GM19438 (cell line): ENCODE data around the gene MROH9.

Source experiments
- ATAC-seq: cut with Tn5 transposase; IDR thresholded peaks from one replicate; pipeline ENCODE4 v1.9.1; 2021; ENCODE audit warnings: low read depth; ENCODE audit not compliant: unreplicated experiment

The MROH9 gene

DNA sequence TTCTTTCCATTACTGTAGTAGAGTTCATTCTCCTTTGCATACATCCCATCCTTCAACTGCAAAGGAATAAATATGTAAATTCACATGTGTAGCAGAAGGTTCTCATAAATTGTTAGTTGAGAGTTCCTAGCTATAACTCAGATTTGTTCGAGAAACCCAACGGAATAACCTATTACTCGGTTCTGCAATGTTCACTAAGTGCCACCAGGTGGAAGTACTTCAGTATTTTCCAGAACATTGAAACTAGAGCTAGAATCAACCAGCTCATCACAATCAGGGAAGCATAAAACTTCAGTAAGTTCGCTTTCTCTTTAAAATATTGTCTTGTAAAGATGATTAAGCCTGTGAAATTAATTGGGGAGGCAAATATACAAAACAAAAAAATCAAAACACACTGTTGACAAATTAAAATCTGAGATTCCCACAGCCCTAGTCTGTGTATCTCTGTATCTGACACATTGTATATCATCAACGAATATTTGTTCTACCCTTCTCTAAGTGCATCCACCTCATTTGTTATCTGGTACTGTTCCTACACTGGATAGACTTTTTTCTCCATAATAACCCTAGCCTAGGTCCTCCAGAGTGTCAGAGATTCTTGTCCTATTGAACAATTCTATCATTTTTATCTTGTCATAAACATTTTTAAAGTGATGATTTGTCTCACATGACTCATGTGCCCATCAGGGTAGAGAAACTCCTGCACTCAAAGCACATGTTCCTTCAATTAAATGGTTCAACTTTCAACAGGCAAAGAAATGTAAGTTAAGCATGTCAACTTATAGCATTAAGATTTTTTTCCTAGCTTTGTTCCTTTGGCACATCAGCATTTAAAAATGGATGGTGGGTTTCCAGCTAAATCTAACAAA, 31.9 kb downstream of the MROH9 start:
- peak; percentile 72 for ATAC-seq

DNA sequence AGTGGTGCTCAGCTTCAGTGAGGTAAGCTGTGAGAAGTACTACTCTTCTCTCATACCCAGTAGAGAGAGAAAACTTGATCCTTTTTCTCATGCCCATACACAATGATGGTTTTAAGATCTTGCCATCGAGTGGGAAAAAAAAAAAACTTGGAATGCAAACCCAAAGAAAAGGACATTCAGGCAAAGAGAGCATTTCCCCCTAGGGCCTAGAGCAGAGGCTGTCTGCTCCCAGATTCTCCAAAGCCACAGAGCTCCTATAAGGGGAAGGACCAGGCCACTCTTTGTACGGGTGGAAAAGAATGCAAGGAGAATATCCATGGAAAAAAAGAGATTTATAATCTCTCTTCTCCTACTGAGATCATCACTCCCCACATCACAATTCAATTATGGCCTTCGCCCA, 34.9 kb downstream of the MROH9 start:
- no peak for ATAC-seq

DNA sequence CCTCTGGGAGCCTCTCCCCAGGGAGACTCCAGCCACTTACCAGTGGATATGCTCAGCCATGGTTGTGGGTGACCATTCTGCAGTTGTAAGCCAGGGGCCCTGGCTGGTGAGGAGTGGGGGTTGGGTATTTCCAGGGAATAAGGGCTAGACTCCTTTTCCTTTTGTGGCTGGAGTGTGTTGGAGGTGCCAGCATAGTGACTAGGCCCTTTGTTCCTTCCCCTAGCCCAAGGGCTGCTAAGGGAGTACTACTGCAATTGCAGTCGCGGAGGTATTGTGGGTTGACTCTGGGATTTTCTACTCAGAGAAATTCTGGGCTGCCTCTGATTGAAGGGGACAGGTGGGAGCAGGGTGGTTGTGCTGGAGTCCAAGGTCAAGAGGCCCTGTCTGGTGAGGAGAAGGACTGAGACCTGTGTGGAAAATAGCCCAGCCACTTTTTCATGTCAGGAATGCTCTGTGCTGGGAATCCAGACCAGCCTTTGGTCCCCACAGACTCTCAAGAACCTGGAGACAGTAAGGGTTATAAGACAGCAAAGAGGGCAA, 43.1 kb downstream of the MROH9 start:
- ATAC-seq: no peak

DNA sequence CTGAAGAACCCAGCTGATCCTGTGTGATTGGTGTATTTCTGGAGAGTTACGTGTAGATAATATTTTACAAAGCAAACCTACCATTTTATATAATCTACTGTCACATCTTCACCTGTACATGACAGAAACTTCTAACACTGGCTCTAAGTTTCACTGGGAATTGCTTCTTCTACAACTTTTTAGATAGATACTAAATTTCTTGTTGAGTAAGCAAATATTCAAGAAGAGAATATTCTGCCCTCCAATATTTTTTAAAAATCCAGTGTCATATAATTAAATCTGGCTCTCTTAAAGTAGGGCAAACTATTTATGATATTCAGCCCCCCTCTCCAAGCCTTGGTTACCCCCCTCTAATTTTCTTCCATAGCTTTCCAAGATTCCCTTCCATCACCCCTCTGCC, 50.1 kb downstream of the MROH9 start:
- no peak for ATAC-seq

DNA sequence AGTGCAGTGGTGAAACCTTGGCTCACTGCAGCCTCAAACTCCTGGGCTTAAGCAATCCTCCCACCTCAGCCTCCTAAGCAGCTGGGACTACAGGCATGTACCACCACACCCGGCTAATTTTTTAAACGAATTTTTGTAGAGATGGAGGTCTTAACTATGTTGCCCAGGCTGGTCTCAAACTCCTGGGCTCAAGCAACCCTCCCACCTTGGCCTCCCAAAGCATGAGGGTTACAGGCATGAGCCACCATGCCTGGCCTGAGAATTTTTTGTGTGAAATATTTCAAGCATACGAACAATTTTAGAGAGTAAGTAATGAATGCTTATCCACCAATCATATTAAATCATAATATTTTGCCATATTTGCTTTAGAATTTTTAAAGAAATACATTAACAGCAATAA, 51.6 kb downstream of the MROH9 start:
- ATAC-seq: no peak

GRCh38 chr1:170987424-170987823, 52.1 kb downstream of the MROH9 start:
- ATAC-seq: no peak

DNA sequence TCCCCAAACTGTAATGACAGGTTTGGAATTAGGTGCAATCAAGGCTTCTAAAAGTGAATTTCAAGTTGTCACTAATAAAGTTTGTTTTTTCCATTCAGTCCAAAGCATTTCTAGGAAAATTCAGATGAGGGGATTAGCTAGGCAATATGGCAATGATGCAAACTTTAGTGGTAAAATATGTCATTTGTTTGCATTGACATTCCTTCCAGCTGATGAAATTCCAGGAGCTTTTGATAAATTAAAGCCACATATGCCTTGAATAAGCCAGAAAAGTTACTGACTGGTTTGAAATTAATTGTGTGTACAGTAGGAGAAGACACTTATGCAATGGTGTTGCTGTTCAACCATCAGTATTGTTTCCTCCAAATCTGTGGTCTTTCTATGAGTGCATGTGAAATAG, 57.8 kb downstream of the MROH9 start:
- no peak for ATAC-seq

DNA sequence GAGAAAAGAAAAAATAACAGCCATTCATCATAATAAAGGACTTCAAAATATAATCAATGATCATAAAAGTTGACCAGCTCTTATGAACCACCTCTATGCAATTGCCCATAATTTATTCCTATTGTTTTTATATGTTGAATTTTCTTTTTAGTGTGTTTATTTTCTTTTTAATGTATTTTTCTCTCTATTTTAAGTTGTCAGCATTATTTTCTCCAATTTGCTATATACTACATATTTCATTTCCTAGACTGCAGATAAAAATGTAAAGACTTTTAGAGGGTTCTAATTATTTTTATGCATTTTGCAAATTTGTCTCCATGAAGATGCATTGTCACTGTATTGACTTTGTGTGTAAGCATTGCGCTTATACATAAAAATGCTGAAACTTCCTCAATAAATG, 58.4 kb downstream of the MROH9 start:
- no peak for ATAC-seq

GRCh38 chr1:171014880-171015279, 79.5 kb downstream of the MROH9 start:
- ATAC-seq: no peak

- ATAC-seq: no peak
Measured at GRCh38 chr1:171017426-171017825, 82.1 kb downstream of the MROH9 start.

GRCh38 chr1:171019971-171020370, 84.6 kb downstream of the MROH9 start:
- ATAC-seq: no peak

- ATAC-seq: no peak
Measured at GRCh38 chr1:171032822-171033702, 97.7 kb downstream of the MROH9 start.

GRCh38 chr1:171037626-171038025, 102.3 kb downstream of the MROH9 start:
- no peak for ATAC-seq

DNA sequence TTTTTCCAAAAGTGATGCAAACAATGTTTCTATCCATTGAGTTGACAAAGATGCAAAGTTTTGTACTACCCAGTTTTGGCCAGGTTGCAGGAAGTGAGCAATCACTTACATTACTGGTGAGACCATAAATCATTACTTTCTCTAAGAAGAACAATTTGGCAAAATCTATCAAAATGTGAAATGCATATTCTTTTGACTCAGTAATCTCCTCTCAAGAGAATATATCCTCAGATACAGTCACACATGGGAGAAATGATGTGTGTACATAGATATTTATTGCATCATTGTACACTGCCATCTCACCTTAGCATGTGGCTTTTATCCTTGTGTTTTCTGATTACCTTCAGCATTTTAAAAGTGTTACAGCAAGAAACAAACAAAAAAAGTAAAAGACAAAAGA, 103.0 kb downstream of the MROH9 start:
- ATAC-seq: no peak

- ATAC-seq: no peak
Measured at GRCh38 chr1:171048014-171048413, 112.7 kb downstream of the MROH9 start.

- ATAC-seq: no peak
Measured at GRCh38 chr1:171052977-171053376, 117.6 kb downstream of the MROH9 start.

- ATAC-seq: no peak
Measured at GRCh38 chr1:171055966-171056643, 120.8 kb downstream of the MROH9 start.

- no peak for ATAC-seq
Measured at GRCh38 chr1:171061425-171062143, 126.2 kb downstream of the MROH9 start.

- ATAC-seq: no peak
Measured at GRCh38 chr1:171062902-171063301, 127.6 kb downstream of the MROH9 start.

DNA sequence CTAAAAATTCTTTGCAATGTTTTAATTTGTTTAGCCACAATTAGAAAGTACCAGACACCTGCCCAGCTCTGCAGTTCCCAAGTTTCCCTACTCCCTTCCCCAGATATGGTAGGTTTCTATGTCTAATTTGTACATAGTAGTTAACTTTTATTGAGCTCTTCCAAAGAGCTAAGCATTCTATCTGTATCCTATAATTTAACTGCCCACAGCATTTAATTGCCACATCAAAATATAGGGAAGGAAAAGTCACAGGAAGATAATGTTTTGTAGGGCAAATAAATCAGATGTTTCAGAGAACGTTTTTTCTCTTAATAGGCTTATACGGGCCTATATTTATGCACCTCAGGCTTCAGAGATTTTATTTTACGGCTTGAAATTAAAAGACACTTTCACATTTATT, 139.7 kb downstream of the MROH9 start:
- no peak for ATAC-seq
